Measurements from ENCODE around the gene SNAPC4.

DNA sequence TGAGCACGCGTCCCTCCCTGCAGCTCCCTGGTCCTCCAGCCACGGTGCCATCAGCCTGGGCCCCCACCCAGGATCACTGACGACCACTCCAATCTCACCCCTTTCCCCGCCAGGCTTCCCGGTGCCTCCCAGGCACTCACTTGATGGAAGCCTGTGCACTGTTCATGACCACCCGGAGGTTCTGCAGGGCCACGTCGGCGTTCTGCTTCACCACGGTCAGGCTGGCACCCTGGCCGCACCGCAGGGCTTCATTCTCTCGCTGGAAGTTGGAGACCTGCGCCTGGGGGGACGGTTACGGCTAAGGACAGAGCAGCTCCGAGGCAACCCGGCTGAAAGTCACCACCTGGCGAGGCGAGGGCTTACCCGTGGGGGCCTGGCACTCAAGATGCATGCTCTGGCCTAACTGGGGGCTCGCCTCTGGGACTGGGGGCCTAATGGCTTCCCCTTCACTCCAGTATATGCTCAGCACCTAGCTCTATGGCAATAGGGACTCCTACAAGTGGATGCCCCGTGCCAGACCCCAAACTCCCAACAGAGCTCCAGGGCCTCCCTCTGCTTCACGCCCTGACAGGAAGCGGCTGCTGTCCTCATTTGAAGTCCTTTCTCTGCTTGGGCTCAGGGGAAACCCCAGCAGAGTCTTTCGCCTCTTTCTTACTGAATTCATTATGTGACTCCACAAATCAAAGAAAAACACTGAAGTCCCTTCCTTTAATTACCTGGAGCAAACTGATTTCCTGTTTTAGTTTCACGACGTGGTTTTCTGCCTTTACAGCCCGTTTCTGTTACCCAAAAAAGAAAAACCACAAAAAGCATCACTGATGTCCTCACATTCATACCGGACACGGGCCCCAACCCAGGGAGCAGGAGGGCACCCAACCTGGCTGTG is 4.2 kb upstream of the SNAPC4 start:
- no peak for TF ChIP-seq POLR2AphosphoS5 (IDR thresholded peaks at IDR 0.05; ENCODE audit: low read depth, low read length)
- no peak for TF ChIP-seq TAF1 (IDR thresholded peaks at IDR 0.05; ENCODE audit: borderline replicate concordance, insufficient read depth, low read length)
- no peak for TF ChIP-seq SIN3A (IDR thresholded peaks at IDR 0.05; ENCODE audit: borderline replicate concordance, insufficient read depth, low read length)
- TF ChIP-seq REST (IDR thresholded peaks at IDR 0.05; ENCODE audit: insufficient read depth in 1 of 2, low read depth in 2 of 2, low read length in 2 of 2), result no peak
